DOHH2 (cell line): ENCODE results near the gene TRIM15.

ENCODE experiments used
- H3F3A ChIP-seq: fragments of 200-600 bp; sonication (generic), shearing (Covaris generic); 2 replicates; pipeline ENCODE4 v1.6.0; 2016; ENCODE audit warnings: antibody characterized with exemption, mild to moderate bottlenecking; ENCODE audit not compliant: control insufficient read depth, insufficient read depth
- H3K27ac ChIP-seq: fragments of 200-600 bp; sonication (generic); 2 replicates; pipeline ENCODE4 v1.5.1; 2014; ENCODE audit warnings: low read depth, mild to moderate bottlenecking, low read length, moderate library complexity
- H3K27me3 ChIP-seq: fragments of 200-600 bp; sonication (generic); 2 replicates; pipeline ENCODE4 v1.6.1; 2014; ENCODE audit warnings: mild to moderate bottlenecking, low read length, mixed read lengths; ENCODE audit not compliant: control insufficient read depth
- H3K36me3 ChIP-seq: fragments of 200-600 bp; sonication (generic); 2 replicates; pipeline ENCODE4 v1.6.1; 2014; ENCODE audit warnings: mild to moderate bottlenecking, low read length, moderate library complexity, mixed read lengths; ENCODE audit not compliant: control insufficient read depth
- H3K4me1 ChIP-seq: fragments of 200-600 bp; sonication (generic); 2 replicates; pipeline ENCODE4 v1.6.1; 2014; ENCODE audit warnings: mild to moderate bottlenecking, low read length, mixed read lengths; ENCODE audit not compliant: control insufficient read depth
- H3K4me2 ChIP-seq: fragments of 200-600 bp; sonication (generic); 2 replicates; pipeline ENCODE4 v1.6.0; 2014; ENCODE audit warnings: mild to moderate bottlenecking, low read length, moderate library complexity
- H3K4me3 ChIP-seq: fragments of 200-600 bp; sonication (generic); 2 replicates; pipeline ENCODE4 v1.5.1; 2014; ENCODE audit warnings: mild to moderate bottlenecking, low read length, mixed read lengths
- H3K79me2 ChIP-seq: fragments of 200-600 bp; sonication (generic); 2 replicates; pipeline ENCODE4 v1.6.1; 2014; ENCODE audit warnings: mild to moderate bottlenecking, low read length, mixed read lengths; ENCODE audit not compliant: control insufficient read depth
- H3K9me2 ChIP-seq: fragments of 200-600 bp; sonication (generic); replicated peaks from 2 replicates; pipeline ENCODE4 v1.6.1; 2014; ENCODE audit warnings: mild to moderate bottlenecking, low read length, mixed read lengths; ENCODE audit not compliant: control insufficient read depth
- H3K9me3 ChIP-seq: fragments of 200-600 bp; sonication (generic); 2 replicates; pipeline ENCODE4 v1.6.1; 2014; ENCODE audit warnings: antibody characterized with exemption, low read length, mixed read lengths; ENCODE audit not compliant: control insufficient read depth, insufficient read depth
- H4K20me1 ChIP-seq: fragments of 200-600 bp; sonication (generic); 2 replicates; pipeline ENCODE4 v1.6.0; 2014; ENCODE audit warnings: low read depth, mild to moderate bottlenecking, antibody characterized with exemption, low read length, moderate library complexity; ENCODE audit not compliant: control insufficient read depth, insufficient read depth
- EZH2phosphoT487 ChIP-seq: fragments of 200-600 bp; sonication (generic); IDR thresholded peaks from 2 replicates; pipeline ENCODE4 v1.6.1; 2017; ENCODE audit warnings: borderline replicate concordance, mild to moderate bottlenecking, antibody characterized with exemption, low read length, moderate library complexity, mixed read lengths
- TF ChIP-seq, protein P1 (sequence below): fragments of 200-600 bp; sonication (generic); IDR thresholded peaks from one replicate; pipeline ENCODE4 v1.5.1; 2014; ENCODE audit warnings: antibody characterized with exemption, mild to moderate bottlenecking, low read depth, low read length; ENCODE audit not compliant: poor library complexity, severe bottlenecking

TRIM15 gene

DNA sequence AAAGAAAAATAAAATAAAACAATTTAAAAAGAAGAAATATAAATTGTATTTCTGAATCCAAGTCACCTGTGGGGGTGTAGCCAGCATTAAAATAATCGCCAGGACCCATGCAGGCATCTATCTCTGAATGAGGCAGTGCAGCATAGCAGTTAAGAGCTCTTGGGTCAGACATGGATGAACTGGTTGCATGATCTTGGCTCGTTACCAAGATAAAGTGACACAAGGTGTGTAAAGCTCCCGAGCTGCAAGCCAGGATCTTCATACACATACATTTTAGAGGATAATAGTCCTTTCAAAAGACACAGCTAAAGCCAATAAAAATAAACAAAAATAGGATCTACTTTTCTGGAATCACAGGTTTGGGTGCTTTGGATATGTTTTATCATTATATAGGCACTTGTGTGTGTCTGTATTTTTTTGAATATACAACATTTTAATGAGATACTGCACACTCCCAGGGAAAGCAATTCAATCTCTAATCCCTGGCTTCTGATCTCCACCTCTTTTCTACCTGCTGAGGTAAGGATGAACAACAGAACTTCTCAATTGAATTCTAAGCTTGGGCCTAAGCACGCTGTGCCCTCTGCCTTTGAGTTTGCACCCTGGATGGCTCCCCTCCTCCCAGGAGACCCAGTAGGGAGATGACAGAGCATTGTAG lies 11.2 kb upstream of the TRIM15 start:
- peaks cover 23% of the 10 kb centered on the region for H3K27me3 ChIP-seq
- no peaks in the 10 kb centered on the region for H3K79me2 ChIP-seq
- H3K4me1 ChIP-seq: no peaks in the 10 kb centered on the region
- no peaks in the 10 kb centered on the region for H3F3A ChIP-seq
- TF ChIP-seq, protein P1, sequence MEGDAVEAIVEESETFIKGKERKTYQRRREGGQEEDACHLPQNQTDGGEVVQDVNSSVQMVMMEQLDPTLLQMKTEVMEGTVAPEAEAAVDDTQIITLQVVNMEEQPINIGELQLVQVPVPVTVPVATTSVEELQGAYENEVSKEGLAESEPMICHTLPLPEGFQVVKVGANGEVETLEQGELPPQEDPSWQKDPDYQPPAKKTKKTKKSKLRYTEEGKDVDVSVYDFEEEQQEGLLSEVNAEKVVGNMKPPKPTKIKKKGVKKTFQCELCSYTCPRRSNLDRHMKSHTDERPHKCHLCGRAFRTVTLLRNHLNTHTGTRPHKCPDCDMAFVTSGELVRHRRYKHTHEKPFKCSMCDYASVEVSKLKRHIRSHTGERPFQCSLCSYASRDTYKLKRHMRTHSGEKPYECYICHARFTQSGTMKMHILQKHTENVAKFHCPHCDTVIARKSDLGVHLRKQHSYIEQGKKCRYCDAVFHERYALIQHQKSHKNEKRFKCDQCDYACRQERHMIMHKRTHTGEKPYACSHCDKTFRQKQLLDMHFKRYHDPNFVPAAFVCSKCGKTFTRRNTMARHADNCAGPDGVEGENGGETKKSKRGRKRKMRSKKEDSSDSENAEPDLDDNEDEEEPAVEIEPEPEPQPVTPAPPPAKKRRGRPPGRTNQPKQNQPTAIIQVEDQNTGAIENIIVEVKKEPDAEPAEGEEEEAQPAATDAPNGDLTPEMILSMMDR: no peak
- no peak for TF ChIP-seq EZH2phosphoT487
- no peaks in the 10 kb centered on the region for H3K9me3 ChIP-seq
- H4K20me1 ChIP-seq: no peaks in the 10 kb centered on the region
- H3K4me3 ChIP-seq: no peak overlapping the region
- no peaks in the 10 kb centered on the region for H3K9me2 ChIP-seq
- no peak overlapping the region for H3K4me2 ChIP-seq
- H3K36me3 ChIP-seq: no peaks in the 10 kb centered on the region
- no peak overlapping the region for H3K27ac ChIP-seq

DNA sequence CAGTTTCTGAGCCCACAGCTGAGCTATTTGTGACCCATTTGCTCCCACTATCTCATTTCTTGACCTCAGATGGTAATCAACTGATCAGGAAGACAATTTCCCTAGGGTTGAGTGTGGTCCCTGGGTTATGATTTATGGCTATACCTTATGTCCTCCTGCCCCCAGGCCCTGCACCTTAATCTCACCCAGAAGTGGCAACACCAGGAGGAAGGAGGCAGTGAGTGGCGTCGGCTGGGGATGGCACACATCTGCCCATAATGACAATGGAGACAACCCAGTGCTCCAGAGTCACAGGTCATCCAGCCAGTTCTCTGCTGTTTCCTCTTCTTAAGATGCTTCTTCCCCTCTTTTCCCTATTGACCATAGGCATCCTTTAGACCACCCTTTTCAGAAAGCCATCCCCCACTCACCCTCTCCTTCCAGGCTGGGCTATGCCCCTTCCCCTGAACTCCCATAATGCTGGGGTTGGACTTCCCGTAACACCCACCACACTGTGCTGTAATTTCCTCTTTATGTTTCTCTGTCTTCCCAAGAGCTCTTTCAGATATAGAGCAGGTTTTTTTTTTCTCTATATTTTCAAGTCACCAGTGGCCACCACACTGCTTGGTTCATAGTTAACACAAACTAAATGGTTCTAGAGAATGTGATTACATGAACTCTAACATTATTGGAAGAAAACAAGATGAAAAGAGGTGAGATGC lies 10.3 kb upstream of the TRIM15 start:
- Histone ChIP-seq H3K9me3 (no peaks in the 10 kb centered on the region), H3K4me2 (no peak overlapping the region), H3K79me2 (no peaks in the 10 kb centered on the region), H3K4me1 (no peaks in the 10 kb centered on the region), H3K27me3 (peaks cover 22% of the 10 kb centered on the region), H3F3A (no peaks in the 10 kb centered on the region), H3K36me3 (no peaks in the 10 kb centered on the region), H4K20me1 (no peaks in the 10 kb centered on the region), H3K9me2 (no peaks in the 10 kb centered on the region), H3K4me3 (no peak overlapping the region), H3K27ac (no peak overlapping the region)
- TF ChIP-seq, protein P1: no peak
- TF ChIP-seq EZH2phosphoT487: no peak

GRCh38 chr6:30154061-30154460 lies 9.3 kb upstream of the TRIM15 start:
- Histone ChIP-seq H3K27ac (no peak overlapping the region), H3K9me2 (no peaks in the 10 kb centered on the region), H4K20me1 (no peaks in the 10 kb centered on the region), H3K36me3 (no peaks in the 10 kb centered on the region), H3K4me2 (no peak overlapping the region), H3F3A (no peaks in the 10 kb centered on the region), H3K4me1 (no peaks in the 10 kb centered on the region), H3K27me3 (peaks cover 29% of the 10 kb centered on the region), H3K4me3 (no peak overlapping the region), H3K79me2 (no peaks in the 10 kb centered on the region), H3K9me3 (no peaks in the 10 kb centered on the region)
- TF ChIP-seq, protein P1: no peak
- TF ChIP-seq EZH2phosphoT487: no peak
